Stimulated activated memory B cell treated with anti-CD40 and anti-IgM and Interleukin-4, amounts not matched to agents 10 μg/mL and 1 μg/mL and 100 μg/mL, for 72 hours (primary cell): ENCODE results near the gene ZNF614.

Experiments used
- ATAC-seq: fragments of 150-1000 bp; cut with Tn5 transposase; 2 replicates; pipeline ENCODE4 v1.10.0; 2021
- H3K27ac Mint-ChIP-seq: one replicate; pipeline ENCODE4 v1.8.0; 2022; ENCODE audit warnings: mild to moderate bottlenecking, mixed read lengths
- H3K27me3 Mint-ChIP-seq: one replicate; pipeline ENCODE4 v1.8.0; 2022; ENCODE audit warnings: mixed read lengths
- H3K36me3 Mint-ChIP-seq: one replicate; pipeline ENCODE4 v1.8.0; 2022; ENCODE audit warnings: mixed read lengths
- H3K4me1 Mint-ChIP-seq: one replicate; pipeline ENCODE4 v1.8.0; 2022; ENCODE audit warnings: mixed read lengths
- H3K4me3 Mint-ChIP-seq: one replicate; pipeline ENCODE4 v1.8.0; 2022; ENCODE audit warnings: mild to moderate bottlenecking, moderate library complexity, mixed read lengths
- H3K9me3 Mint-ChIP-seq: one replicate; pipeline ENCODE4 v1.8.0; 2022; ENCODE audit warnings: mixed read lengths

Gene ZNF614

DNA sequence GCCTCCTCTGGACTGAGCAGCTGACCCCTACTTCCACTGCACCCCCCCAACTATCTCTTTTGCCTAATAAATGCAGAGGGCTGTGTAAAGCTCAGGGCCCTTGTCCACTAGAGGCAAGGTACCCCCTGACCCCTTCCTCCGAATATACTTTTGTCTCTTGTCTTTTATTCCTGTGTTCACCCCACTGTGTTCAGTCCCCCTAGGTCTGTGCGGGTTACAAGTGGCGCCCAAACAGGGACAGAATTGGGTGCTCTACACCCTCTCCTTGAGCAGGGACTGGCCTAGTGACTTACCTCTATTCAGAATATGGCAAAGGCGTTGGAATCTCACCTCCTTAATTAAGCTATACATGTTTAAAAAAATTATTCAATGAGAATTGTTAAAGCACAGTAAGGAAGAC lies 56.6 kb downstream of the ZNF614 start:
- Mint-ChIP-seq H3K27ac (no peak overlapping the region), H3K9me3 (peaks cover 29% of the 10 kb centered on the region), H3K27me3 (no peaks in the 10 kb centered on the region), H3K4me3 (no peak overlapping the region), H3K4me1 (no peaks in the 10 kb centered on the region), H3K36me3 (peaks cover 93% of the 10 kb centered on the region)
- ATAC-seq = no peak

DNA sequence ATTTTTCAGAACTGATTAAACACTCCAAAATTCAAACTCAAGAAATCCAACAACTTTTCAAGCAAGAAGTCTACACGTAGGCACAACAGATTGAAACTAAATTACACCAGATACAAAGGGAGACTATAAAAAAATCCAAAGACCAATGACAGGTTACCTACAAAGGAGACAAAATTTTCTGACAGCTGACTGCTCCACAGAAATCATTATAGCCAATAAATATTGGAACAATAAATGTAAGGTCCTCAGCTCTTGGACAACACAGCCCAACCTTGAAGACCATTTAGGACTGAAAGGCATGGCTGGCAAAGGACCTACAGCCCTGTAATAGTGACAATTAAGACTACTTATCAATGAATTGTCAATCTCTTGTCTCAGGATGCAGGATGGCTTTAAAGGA lies 57.5 kb downstream of the ZNF614 start:
- peaks cover 94% of the 10 kb centered on the region for H3K36me3 Mint-ChIP-seq
- H3K4me3 Mint-ChIP-seq = no peak overlapping the region
- ATAC-seq = no peak
- no peak overlapping the region for H3K27ac Mint-ChIP-seq
- H3K27me3 Mint-ChIP-seq = no peaks in the 10 kb centered on the region
- no peaks in the 10 kb centered on the region for H3K4me1 Mint-ChIP-seq
- H3K9me3 Mint-ChIP-seq = peaks cover 25% of the 10 kb centered on the region

DNA sequence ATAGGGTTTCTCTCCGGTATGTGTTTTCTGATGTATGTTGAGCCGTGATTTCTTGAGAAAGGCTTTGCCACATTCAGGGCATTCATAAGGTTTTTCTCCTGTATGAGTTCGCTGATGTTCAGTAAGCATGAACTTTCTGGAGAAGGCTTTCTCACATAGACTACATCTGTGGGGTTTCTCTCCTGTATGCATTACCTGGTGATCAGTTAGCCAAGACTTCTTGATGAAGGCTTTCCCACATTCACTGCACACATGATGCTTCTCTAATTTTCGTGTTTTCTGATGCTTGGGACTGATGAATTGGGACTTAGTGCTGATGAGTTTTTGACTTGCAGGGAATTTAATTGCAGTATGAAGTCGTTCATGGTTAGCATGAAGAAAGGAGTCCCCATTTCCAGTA lies 62.6 kb downstream of the ZNF614 start:
- no peak overlapping the region for H3K27ac Mint-ChIP-seq
- no peaks in the 10 kb centered on the region for H3K4me1 Mint-ChIP-seq
- H3K4me3 Mint-ChIP-seq = no peak overlapping the region
- peaks cover 39% of the 10 kb centered on the region for H3K9me3 Mint-ChIP-seq
- no peak for ATAC-seq
- H3K27me3 Mint-ChIP-seq = no peaks in the 10 kb centered on the region
- H3K36me3 Mint-ChIP-seq = peaks cover 94% of the 10 kb centered on the region
